ENCODE results near the gene LIAS. TPM values are rescaled to one million over a fixed set of nuclear protein-coding genes. Genes with fewer than 3 reads are reported as not detected.
A peak's percentile ranks its signal among the peaks of the same experiment; 100 is the strongest.

LIAS gene
- total RNA-seq, 2 experiments from 2014 or later, result 10.0 to 10.1 TPM

DNA sequence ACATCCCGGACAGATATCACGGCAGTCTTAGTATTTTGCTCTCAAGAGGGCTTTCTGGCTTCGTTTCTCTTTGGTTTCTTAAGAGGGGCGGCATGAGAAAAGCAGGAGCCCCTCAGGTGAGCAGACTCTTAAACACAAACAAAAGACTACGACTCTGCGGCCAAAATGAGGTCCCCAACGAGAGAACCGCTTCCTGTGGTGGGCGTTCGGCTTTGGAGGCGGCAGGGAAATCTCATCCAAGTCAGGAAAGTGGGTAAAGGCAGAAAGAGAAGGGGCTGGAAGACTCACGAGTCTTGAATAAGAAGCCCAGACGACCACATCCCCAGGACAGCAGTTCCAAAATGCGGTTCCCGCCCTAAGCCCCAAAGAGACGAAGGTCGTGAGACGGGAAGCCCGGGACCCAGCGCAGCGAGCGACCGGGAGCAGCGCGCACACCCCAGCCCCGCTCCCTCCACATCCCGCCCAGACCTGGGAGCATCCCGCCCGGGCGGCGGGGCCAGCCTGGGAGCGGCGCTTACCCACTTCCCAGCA lies 68.0 kb downstream of the LIAS start:
- Histone ChIP-seq H3K4me3 (ENCODE audit: low read length) (peak overlapping the region; percentile 98), H3K27me3 (ENCODE audit: control insufficient read depth in 1 of 2, insufficient read depth in 2 of 2, low read length in 2 of 2) (no peaks in the 10 kb centered on the region), H3K9me3 (ENCODE audit: control insufficient read depth in 1 of 2, insufficient read depth in 1 of 2, low read length in 2 of 2) (peaks cover 6 to 7% of the 10 kb centered on the region in 2 experiments), H3K36me3 (ENCODE audit: insufficient read depth, low read length) (no peaks in the 10 kb centered on the region), H3K4me1 (ENCODE audit: insufficient read depth, low read length) (peaks cover 22% of the 10 kb centered on the region), H3K27ac (ENCODE audit: low read depth in 1 of 2, low read length in 2 of 2) (peak overlapping the region; percentile 52 to 65)
- no peaks in the 10 kb centered on the region for H3K27me3 Mint-ChIP-seq
- ChIA-PET CTCF (interaction anchor here (0.9 kb wide), 2 partner anchors 17 to 112 kb away, joined by 4 read pairs; partner anchors contain the start of gene SMIM14), POLR2A (interaction anchor here (0.5 to 3.0 kb wide), 13 partner anchors 9 to 1009 kb away, joined by 3 to 42 read pairs (median 4); partner anchors contain the start of genes LIAS, PDS5A, RPL9 and SMIM14)
- peaks cover 22% of the 10 kb centered on the region for H3K4me1 Mint-ChIP-seq (ENCODE audit: low read depth)
- no peak for ATAC-seq (ENCODE audit: poor library complexity)
- H3K9me3 Mint-ChIP-seq, result peaks cover 3% of the 10 kb centered on the region
- H3K4me3 Mint-ChIP-seq, result peak overlapping the region; percentile 98
- H3K36me3 Mint-ChIP-seq (ENCODE audit: low read depth), result peaks cover 20% of the 10 kb centered on the region
- DNase-seq, result peak in 5 of 14 experiments; percentile 1 to 35 (median 7)
- intact Hi-C loops (cut with DNase I, micrococcal nuclease), result loop anchor here (1.0 to 10.0 kb wide), 9 partner anchors 68 to 1700 kb away; partner anchors contain the start of genes SMIM14 (in 2 of the 2), LIAS (in 1 of the 2), PDS5A (in 1 of the 2) and PGM2 (in 1 of the 2)
- TF ChIP-seq, protein P1, sequence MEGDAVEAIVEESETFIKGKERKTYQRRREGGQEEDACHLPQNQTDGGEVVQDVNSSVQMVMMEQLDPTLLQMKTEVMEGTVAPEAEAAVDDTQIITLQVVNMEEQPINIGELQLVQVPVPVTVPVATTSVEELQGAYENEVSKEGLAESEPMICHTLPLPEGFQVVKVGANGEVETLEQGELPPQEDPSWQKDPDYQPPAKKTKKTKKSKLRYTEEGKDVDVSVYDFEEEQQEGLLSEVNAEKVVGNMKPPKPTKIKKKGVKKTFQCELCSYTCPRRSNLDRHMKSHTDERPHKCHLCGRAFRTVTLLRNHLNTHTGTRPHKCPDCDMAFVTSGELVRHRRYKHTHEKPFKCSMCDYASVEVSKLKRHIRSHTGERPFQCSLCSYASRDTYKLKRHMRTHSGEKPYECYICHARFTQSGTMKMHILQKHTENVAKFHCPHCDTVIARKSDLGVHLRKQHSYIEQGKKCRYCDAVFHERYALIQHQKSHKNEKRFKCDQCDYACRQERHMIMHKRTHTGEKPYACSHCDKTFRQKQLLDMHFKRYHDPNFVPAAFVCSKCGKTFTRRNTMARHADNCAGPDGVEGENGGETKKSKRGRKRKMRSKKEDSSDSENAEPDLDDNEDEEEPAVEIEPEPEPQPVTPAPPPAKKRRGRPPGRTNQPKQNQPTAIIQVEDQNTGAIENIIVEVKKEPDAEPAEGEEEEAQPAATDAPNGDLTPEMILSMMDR (IDR thresholded peaks at IDR 0.05), result no peak
- H3K27ac Mint-ChIP-seq, result peak overlapping the region; percentile 88

DNA sequence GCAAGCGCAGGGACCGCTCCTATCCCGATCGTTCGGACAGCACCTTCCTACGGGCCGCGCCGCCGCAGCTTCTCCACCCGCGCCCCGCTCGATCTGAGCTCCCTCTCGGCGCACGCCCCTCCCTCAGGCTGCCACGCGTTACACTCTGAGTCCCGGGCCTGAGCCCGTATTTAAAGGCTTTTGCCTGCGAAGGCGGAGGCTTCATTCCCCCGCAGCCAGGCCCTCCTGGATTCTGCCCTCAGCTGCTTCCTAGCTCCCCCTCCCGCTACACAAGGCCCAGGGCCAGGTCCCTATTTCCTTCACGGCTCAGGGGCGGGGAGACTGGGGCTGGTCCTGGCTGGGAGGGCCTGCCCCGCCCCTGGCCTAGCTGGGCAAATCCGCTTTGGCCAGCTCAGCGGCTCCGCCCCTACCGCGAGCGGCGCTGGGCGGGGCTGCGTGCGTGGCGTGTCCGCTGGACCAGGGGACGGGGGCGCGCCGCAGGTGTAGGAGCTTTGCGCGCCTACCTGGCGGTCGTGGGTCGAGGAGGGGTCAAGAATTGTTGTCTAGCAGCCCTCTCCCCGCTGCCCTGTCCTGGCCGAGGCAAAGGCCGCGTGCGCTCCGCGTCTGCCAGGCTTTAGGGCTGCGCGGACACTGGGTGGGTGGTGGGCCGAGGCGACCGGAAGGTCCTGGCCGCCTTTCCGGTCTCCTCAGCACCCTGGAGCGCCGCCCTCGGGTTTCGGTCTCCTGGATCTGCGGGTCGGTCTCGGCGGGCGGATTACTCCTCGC lies 68.6 kb downstream of the LIAS start, which contains the start of gene UGDH:
UGDH (minus strand) TSS at position 144 of the 765 bp plus-strand sequence. CDS start 5,927 bp downstream, outside the sequence.
- ATAC-seq (ENCODE audit: poor library complexity) (peak; percentile 98), DNase-seq (peak; percentile 73 to 96 (median 89))
- H3K27me3 ChIP-seq (ENCODE audit: control insufficient read depth in 1 of 2, insufficient read depth in 2 of 2, low read length in 2 of 2), result no peaks in the 10 kb centered on the region
- intact Hi-C loops (cut with DNase I, micrococcal nuclease), result loop anchor here (1.0 to 10.0 kb wide), 9 partner anchors 69 to 1700 kb away; partner anchors contain the start of genes SMIM14 (in 2 of the 2), LIAS (in 1 of the 2), PDS5A (in 1 of the 2) and PGM2 (in 1 of the 2)
- peak within 1 kb of the TSS; percentile 98 for H3K4me3 Mint-ChIP-seq
- H3K27me3 Mint-ChIP-seq, result no peaks in the 10 kb centered on the region
- peaks cover 22% of the 10 kb centered on the region for H3K4me1 Mint-ChIP-seq (ENCODE audit: low read depth)
- POLR2A ChIA-PET, result interaction anchor here (0.5 to 3.0 kb wide), 14 partner anchors 8 to 1010 kb away, joined by 3 to 42 read pairs (median 4); partner anchors contain the start of genes LIAS, PDS5A, RPL9 and SMIM14
- peaks cover 11 to 13% of the 10 kb centered on the region in 2 experiments for H3K9me3 ChIP-seq (ENCODE audit: control insufficient read depth in 1 of 2, insufficient read depth in 1 of 2, low read length in 2 of 2)
- H3K4me1 ChIP-seq (ENCODE audit: insufficient read depth, low read length), result peaks cover 22% of the 10 kb centered on the region
- peaks cover 26% of the 10 kb centered on the region for H3K36me3 Mint-ChIP-seq (ENCODE audit: low read depth)
- CTCF ChIA-PET, result interaction anchor here (0.6 to 0.9 kb wide), 3 partner anchors 17 to 169 kb away, joined by 3 to 4 read pairs (median 4); partner anchors contain the start of gene SMIM14
- H3K4me3 ChIP-seq (ENCODE audit: low read length), result peak within 1 kb of the TSS; percentile 98
- TF ChIP-seq, protein P1 (IDR thresholded peaks at IDR 0.05), result no peak
- H3K36me3 ChIP-seq (ENCODE audit: insufficient read depth, low read length), result no peaks in the 10 kb centered on the region
- H3K27ac ChIP-seq (ENCODE audit: low read depth in 1 of 2, low read length in 2 of 2), result peak within 1 kb of the TSS; percentile 52 to 65
- peak within 1 kb of the TSS; percentile 88 for H3K27ac Mint-ChIP-seq
- H3K9me3 Mint-ChIP-seq, result peaks cover 3% of the 10 kb centered on the region

DNA sequence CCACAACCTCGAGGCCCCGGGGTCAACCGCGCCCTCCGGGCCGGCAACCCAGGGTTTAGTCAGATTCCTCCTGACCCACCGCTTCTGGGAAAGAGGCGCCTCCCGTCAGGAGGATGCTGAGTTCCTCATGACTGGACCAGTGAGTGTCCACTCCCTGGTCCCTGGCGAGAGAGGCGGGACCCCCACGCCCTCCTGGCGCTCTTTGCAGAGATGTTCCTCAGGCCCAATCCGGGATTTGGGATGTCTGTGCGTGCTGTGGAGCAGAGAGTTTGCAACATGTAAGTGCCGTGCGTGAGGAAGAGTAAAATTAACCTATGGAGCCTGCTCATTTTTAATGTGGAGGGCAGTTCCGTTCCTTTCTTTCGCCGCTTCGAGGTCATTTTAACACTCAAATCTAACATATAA lies 69.2 kb downstream of the LIAS start:
- H3K9me3 Mint-ChIP-seq, result peaks cover 3% of the 10 kb centered on the region
- H3K36me3 Mint-ChIP-seq (ENCODE audit: low read depth), result peaks cover 32% of the 10 kb centered on the region
- TF ChIP-seq, protein P1 (IDR thresholded peaks at IDR 0.05), result no peak
- intact Hi-C loops (cut with DNase I, micrococcal nuclease), result loop anchor here in 1 of 2 experiments (5.0 to 10.0 kb wide), 6 partner anchors 163 to 1701 kb away; partner anchors contain the start of genes PDS5A, PGM2, RFC1 and UBE2K
- DNase-seq (peak in 2 of 14 experiments; percentile 1), ATAC-seq (ENCODE audit: poor library complexity) (peak; percentile 0)
- peak overlapping the region; percentile 76 for H3K27ac Mint-ChIP-seq
- H3K4me3 Mint-ChIP-seq, result peak overlapping the region; percentile 98
- Histone ChIP-seq H3K4me3 (ENCODE audit: low read length) (peak overlapping the region; percentile 98), H3K27me3 (ENCODE audit: control insufficient read depth in 1 of 2, insufficient read depth in 2 of 2, low read length in 2 of 2) (no peaks in the 10 kb centered on the region), H3K36me3 (ENCODE audit: insufficient read depth, low read length) (no peaks in the 10 kb centered on the region), H3K4me1 (ENCODE audit: insufficient read depth, low read length) (peaks cover 22% of the 10 kb centered on the region), H3K27ac (ENCODE audit: low read depth in 1 of 2, low read length in 2 of 2) (peak overlapping the region in 1 of 2 donors; percentile 47), H3K9me3 (ENCODE audit: control insufficient read depth in 1 of 2, insufficient read depth in 1 of 2, low read length in 2 of 2) (peaks cover 11 to 13% of the 10 kb centered on the region in 2 experiments)
- peaks cover 22% of the 10 kb centered on the region for H3K4me1 Mint-ChIP-seq (ENCODE audit: low read depth)
- ChIA-PET CTCF (interaction anchor here (0.6 to 0.9 kb wide), 2 partner anchors 18 to 168 kb away, joined by 3 to 4 read pairs; no protein-coding TSS in a partner anchor), POLR2A (interaction anchor here (1.1 to 3.0 kb wide), 7 partner anchors 8 to 528 kb away, joined by 3 to 42 read pairs (median 5); partner anchors contain the start of genes LIAS, PDS5A, RPL9 and SMIM14)
- no peaks in the 10 kb centered on the region for H3K27me3 Mint-ChIP-seq

Data from CD4-positive, alpha-beta T cell (primary cell).